NCI-H1105 (cell line): ENCODE data around the gene FHL1.
"Not testable (repeated sequence)": the region's sequence is repeated elsewhere in the genome, so short reads cannot be mapped to it uniquely, and the experiment has no call there.

ENCODE experiments used
- DNase-seq: peaks from one replicate; lab custom pipeline; 2025; lab: John Stamatoyannopoulos, UW

FHL1 gene

GRCh38 chrX:136146614-136147314 lies 569 bp upstream of the FHL1 start:
- DNase-seq, result no peak

- no peak for DNase-seq
Observed at GRCh38 chrX:136147976-136148375, 643 bp downstream of the FHL1 start.

GRCh38 chrX:136148391-136148790 lies 1.1 kb downstream of the FHL1 start:
- DNase-seq, result no peak

GRCh38 chrX:136154998-136155397 lies 7.7 kb downstream of the FHL1 start:
- DNase-seq, result no peak

GRCh38 chrX:136156560-136157117 lies 9.3 kb downstream of the FHL1 start:
- no peak for DNase-seq

- DNase-seq, result no peak
Observed at GRCh38 chrX:136157187-136157586, 9.9 kb downstream of the FHL1 start.

- DNase-seq, result no peak
Observed at GRCh38 chrX:136158685-136159084, 11.4 kb downstream of the FHL1 start.

- no peak for DNase-seq
Observed at GRCh38 chrX:136159611-136160025, 12.3 kb downstream of the FHL1 start.

GRCh38 chrX:136162827-136163570 lies 15.7 kb downstream of the FHL1 start:
- DNase-seq, result no peak

GRCh38 chrX:136163689-136164088 lies 16.4 kb downstream of the FHL1 start:
- DNase-seq, result no peak

GRCh38 chrX:136165406-136165805 lies 18.1 kb downstream of the FHL1 start:
- no peak for DNase-seq

- no peak for DNase-seq
Observed at GRCh38 chrX:136166221-136166855, 19.0 kb downstream of the FHL1 start.

GRCh38 chrX:136167989-136168388 lies 20.7 kb downstream of the FHL1 start:
- not testable (repeated sequence) for DNase-seq

GRCh38 chrX:136168929-136169735 lies 21.8 kb downstream of the FHL1 start:
- DNase-seq, result peak; percentile 44

- no peak for DNase-seq
Observed at GRCh38 chrX:136170139-136170800, 22.9 kb downstream of the FHL1 start.

- no peak for DNase-seq
Observed at GRCh38 chrX:136171420-136171819, 24.1 kb downstream of the FHL1 start.

- DNase-seq, result no peak
Observed at GRCh38 chrX:136176399-136176825, 29.1 kb downstream of the FHL1 start.

- no peak for DNase-seq
Observed at GRCh38 chrX:136179133-136179532, 31.8 kb downstream of the FHL1 start.

- no peak for DNase-seq
Observed at GRCh38 chrX:136182414-136182813, 35.1 kb downstream of the FHL1 start.

- no peak for DNase-seq
Observed at GRCh38 chrX:136183172-136183571, 35.8 kb downstream of the FHL1 start.

- DNase-seq, result no peak
Observed at GRCh38 chrX:136183917-136184316, 36.6 kb downstream of the FHL1 start.
